RWPE1 (cell line): ENCODE results near the gene FAM149B1.

Source experiments
- CTCF ChIA-PET: fragments of 350-600 bp; sonication (Branson Sonifier 250); formaldehyde crosslinking; extraction: SDS; loops from one replicate; lab custom pipeline; 2021; lab: Yijun Ruan, JAX
- POLR2A ChIA-PET: fragments of 400-600 bp; formaldehyde crosslinking; extraction: SDS; loops from one replicate; lab custom pipeline; 2020; ENCODE audit warnings: antibody characterized with exemption; ENCODE audit not compliant: low non-redundant PET; lab: Yijun Ruan, JAX
- DNase-seq: peaks from one replicate; pipeline ENCODE4 v3.0.0; 2012; ENCODE audit warnings: low spot score
- H3K27ac ChIP-seq: fragments of 450-650 bp; 2 replicates; pipeline ENCODE4 v1.5.1; 2017
- CTCF ChIP-seq: fragments of 450-650 bp; conservative IDR thresholded peaks from 2 replicates; pipeline ENCODE4 v1.5.1; 2017; ENCODE audit warnings: low read depth, mild to moderate bottlenecking

Gene FAM149B1

GRCh38 chr10:73219384-73219783 is 51.5 kb downstream of the FAM149B1 start:
- no peak for TF ChIP-seq CTCF
- ChIA-PET CTCF (interaction anchor here (0.9 kb wide), 2 partner anchors 10 to 13 kb away, joined by 3 read pairs; no protein-coding TSS in a partner anchor), POLR2A (no interaction called here)
- H3K27ac ChIP-seq = no peak overlapping the region
- DNase-seq = no peak

- no peak for DNase-seq
- ChIA-PET POLR2A (no interaction called here), CTCF (no interaction called here)
- TF ChIP-seq CTCF = no peak
- no peak overlapping the region for H3K27ac ChIP-seq
Observed at GRCh38 chr10:73220989-73221388, 53.1 kb downstream of the FAM149B1 start.

DNA sequence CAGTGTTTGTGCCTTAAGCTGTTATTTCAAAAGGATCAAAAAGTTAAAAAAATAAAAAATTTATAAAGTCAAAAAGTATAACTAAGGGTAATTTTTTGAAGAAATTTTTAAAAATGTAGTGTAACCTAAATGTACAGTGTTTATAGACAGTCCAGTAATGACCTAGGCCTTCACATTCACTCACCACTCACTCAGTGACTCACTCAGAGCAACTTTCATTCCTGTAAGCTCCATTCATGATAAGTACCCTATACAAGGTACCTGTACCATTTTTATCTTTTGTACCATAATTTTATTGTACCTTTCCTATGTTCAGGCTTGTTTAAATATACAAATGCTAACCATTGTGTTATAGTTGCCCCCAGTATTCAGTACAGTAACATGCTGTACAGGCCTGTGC is 57.6 kb downstream of the FAM149B1 start:
- DNase-seq = no peak
- H3K27ac ChIP-seq = no peak overlapping the region
- CTCF ChIA-PET = interaction anchor here (0.6 kb wide), 1 partner anchor 39 kb away, joined by 3 read pairs; no protein-coding TSS in a partner anchor
- no peak for TF ChIP-seq CTCF
- POLR2A ChIA-PET = interaction anchor here (0.7 kb wide), 1 partner anchor 21 kb away, joined by 6 read pairs; no protein-coding TSS in a partner anchor

DNA sequence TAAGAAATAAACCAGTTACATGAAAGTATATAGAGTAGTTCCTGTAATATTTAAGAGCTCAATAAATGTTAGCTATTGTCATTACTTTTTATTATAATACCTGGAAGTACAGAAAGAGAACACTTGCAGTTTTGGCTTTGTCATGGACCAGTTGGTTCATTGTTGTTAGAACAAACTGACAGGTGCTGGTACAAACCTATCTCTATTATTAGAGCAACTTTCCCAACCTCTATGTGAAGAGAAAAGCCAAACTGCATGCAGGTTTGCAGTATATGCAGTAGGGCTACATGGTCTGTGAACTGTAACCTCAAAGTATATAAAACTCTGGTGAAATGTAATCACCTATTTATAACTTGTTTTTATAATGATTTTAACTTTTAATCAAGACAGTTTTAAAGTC is 58.7 kb downstream of the FAM149B1 start:
- DNase-seq = no peak
- ChIA-PET CTCF (interaction anchor here (0.6 kb wide), 1 partner anchor 131 kb away, joined by 3 read pairs; no protein-coding TSS in a partner anchor), POLR2A (no interaction called here)
- H3K27ac ChIP-seq = no peak overlapping the region
- TF ChIP-seq CTCF = no peak

DNA sequence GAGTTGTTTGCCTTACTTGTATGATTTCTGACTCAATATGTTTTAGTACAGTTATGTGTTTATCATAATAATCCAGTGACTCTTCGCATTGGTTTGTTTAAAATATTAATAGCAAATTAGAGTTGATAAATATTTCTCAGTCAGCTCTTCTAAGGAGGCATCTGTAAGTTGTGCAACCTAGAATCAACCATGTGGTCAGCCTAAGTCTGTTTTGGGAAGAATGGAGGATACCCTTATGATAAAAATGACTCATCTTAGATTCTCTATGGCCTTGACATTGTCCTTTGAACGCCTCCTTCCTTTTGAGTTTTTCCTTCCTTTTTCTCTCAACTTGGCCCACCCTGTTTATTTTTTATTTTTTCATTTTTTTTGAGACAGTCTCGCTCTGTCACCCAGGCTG is 60.3 kb downstream of the FAM149B1 start:
- no peak overlapping the region for H3K27ac ChIP-seq
- CTCF ChIA-PET = no interaction called here
- DNase-seq = no peak
- TF ChIP-seq CTCF = no peak
- POLR2A ChIA-PET = no interaction called here

DNA sequence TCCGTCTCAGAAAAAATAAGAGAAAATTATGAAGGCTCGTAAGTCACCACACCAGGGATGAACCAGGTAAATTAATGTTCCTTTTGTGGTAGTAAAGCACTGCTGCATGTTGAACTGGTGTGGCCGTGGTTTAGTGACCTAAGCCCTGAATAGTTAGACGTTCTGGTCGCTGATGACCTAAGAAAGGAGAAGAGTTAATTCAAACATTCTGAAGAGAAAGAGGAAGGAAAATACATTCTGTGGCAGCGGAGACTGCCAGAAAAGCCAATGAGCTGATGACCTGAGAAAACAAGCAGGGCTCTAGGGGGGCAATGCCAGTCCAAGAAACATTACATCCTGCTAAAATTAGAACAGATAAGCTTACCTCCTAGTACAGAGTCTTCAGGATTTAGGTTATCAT is 61.6 kb downstream of the FAM149B1 start:
- no peak for TF ChIP-seq CTCF
- H3K27ac ChIP-seq = no peak overlapping the region
- DNase-seq = no peak
- POLR2A ChIA-PET = no interaction called here
- CTCF ChIA-PET = interaction anchor here (0.7 kb wide), 1 partner anchor 11 kb away, joined by 3 read pairs; no protein-coding TSS in a partner anchor
